HepG2 (cell line): ENCODE data around the gene GDF15. TPM values are rescaled to one million over a fixed set of nuclear protein-coding genes. Genes with fewer than 3 reads are reported as not detected.

Source experiments
- E2F1 ChIP-seq: sonication (generic); formaldehyde crosslinking; IDR thresholded peaks from 2 replicates; pipeline ENCODE4 v1.5.0; 2020; ENCODE audit warnings: missing genetic modification reagents
- E2F2 ChIP-seq: sonication (generic); formaldehyde crosslinking; IDR thresholded peaks from 2 replicates; pipeline ENCODE4 v1.4.0; 2020; ENCODE audit warnings: missing genetic modification reagents, borderline replicate concordance
- FOXP4 ChIP-seq: sonication (generic); formaldehyde crosslinking; IDR thresholded peaks from 2 replicates; pipeline ENCODE4 v1.4.0; 2020; ENCODE audit warnings: missing genetic modification reagents
- ISX ChIP-seq: sonication (generic); formaldehyde crosslinking; conservative IDR thresholded peaks from 2 replicates; pipeline ENCODE4 v1.5.0; 2020; ENCODE audit warnings: missing genetic modification reagents
- KLF16 ChIP-seq, 2 experiments: sonication (generic) in 1 of 2; formaldehyde crosslinking in 1 of 2; IDR thresholded peaks; 2 replicates each; pipeline versions ENCODE4 v1.6.1 to v1.8.0; 2016 to 2023; ENCODE audit warnings: missing genetic modification reagents in 2 of 2, missing compliant biosample characterization in 1 of 2
- KLF9 ChIP-seq: IDR thresholded peaks from 2 replicates; pipeline ENCODE4 v1.6.1; 2016; ENCODE audit warnings: low read depth
- MLX ChIP-seq: IDR thresholded peaks from 2 replicates; pipeline ENCODE4 v1.6.1; 2016
- NCOA5 ChIP-seq: sonication (generic); formaldehyde crosslinking; IDR thresholded peaks from 2 replicates; pipeline ENCODE4 v1.4.0; 2020; ENCODE audit warnings: missing genetic modification reagents
- SRSF9 ChIP-seq: fragments of 200-400 bp; formaldehyde crosslinking; IDR thresholded peaks from 2 replicates; pipeline ENCODE4 v1.6.1; 2018; ENCODE audit warnings: borderline replicate concordance, mild to moderate bottlenecking, low read depth, low read length; ENCODE audit not compliant: insufficient read depth, poor library complexity, severe bottlenecking
- ZMAT5 ChIP-seq: sonication (generic); formaldehyde crosslinking; IDR thresholded peaks from 2 replicates; pipeline ENCODE4 v1.5.0; 2020; ENCODE audit warnings: mild to moderate bottlenecking, low read depth, missing genetic modification reagents, borderline replicate concordance
- ZNF225 ChIP-seq: sonication (generic); formaldehyde crosslinking; IDR thresholded peaks from 2 replicates; pipeline ENCODE4 v1.4.0; 2020; ENCODE audit warnings: mild to moderate bottlenecking, missing genetic modification reagents
- ZNF232 ChIP-seq: sonication (generic); formaldehyde crosslinking; IDR thresholded peaks from 2 replicates; pipeline ENCODE4 v1.4.0; 2020; ENCODE audit warnings: missing genetic modification reagents, borderline replicate concordance
- ZNF512B ChIP-seq: sonication (generic); formaldehyde crosslinking; IDR thresholded peaks from 2 replicates; pipeline ENCODE4 v1.5.1; 2020; ENCODE audit warnings: missing genetic modification reagents, mild to moderate bottlenecking, borderline replicate concordance
- ZNF513 ChIP-seq: sonication (generic); formaldehyde crosslinking; conservative IDR thresholded peaks from 2 replicates; pipeline ENCODE4 v1.5.0; 2020; ENCODE audit warnings: missing genetic modification reagents
- ZSCAN9 ChIP-seq: IDR thresholded peaks from 2 replicates; pipeline ENCODE4 v1.6.1; 2016; ENCODE audit warnings: borderline replicate concordance
- ZUFSP ChIP-seq: sonication (generic); formaldehyde crosslinking; IDR thresholded peaks from 2 replicates; pipeline ENCODE4 v1.9.0; 2021; ENCODE audit warnings: missing genetic modification reagents, mild to moderate bottlenecking, borderline replicate concordance
- polyA plus RNA-seq, 8 experiments: library from polyadenylated mRNA; depleted of rRNA in 3 of 8; stranded (reverse) in 7 of 8; unstranded in 1 of 8; fragments of >200 nt; fragmentation: Illumina TruSeq in 4 of 8; extraction: Trizol in 4 of 8; gene quantifications; 2 replicates each; pipeline versions ENCODE4 v1.2.1 to v1.2.3, GENCODE V29; 2011 to 2016; ENCODE audit warnings: low read depth in 4 of 8, missing spikeins in 1 of 8, mixed read lengths in 1 of 8; ENCODE audit not compliant: insufficient read depth in 1 of 8
- total RNA-seq, 5 experiments: library from RNA; depleted of rRNA; stranded (reverse); fragments of >200 nt; fragmentation: Illumina TruSeq; extraction: Trizol; gene quantifications; 2 replicates each; pipeline ENCODE4 v1.2.3, GENCODE V29; 2016; ENCODE audit warnings: low read depth in 1 of 5

The GDF15 gene
- total and polyA plus RNA-seq, 2 of the 13 experiments (the other 11 are each of a cell fraction or from before 2014, with no cell fraction given): 146 to 422 TPM

- no peak for TF ChIP-seq KLF16 (CRISPR knock-in tag; IDR thresholded peaks at IDR 0.05)
- no peak for TF ChIP-seq ZNF513
- TF ChIP-seq ISX (CRISPR knock-in tag): no peak
- no peak for TF ChIP-seq ZUFSP (CRISPR knock-in tag)
- TF ChIP-seq ZNF232 (CRISPR knock-in tag): no peak
- no peak for TF ChIP-seq MLX (CRISPR knock-in tag)
- TF ChIP-seq E2F1 (CRISPR knock-in tag): no peak
- no peak for TF ChIP-seq FOXP4
- TF ChIP-seq ZNF225 (CRISPR knock-in tag): no peak
- no peak for TF ChIP-seq KLF9 (CRISPR knock-in tag)
- TF ChIP-seq NCOA5: no peak
- no peak for TF ChIP-seq E2F2 (CRISPR knock-in tag)
- no peak for TF ChIP-seq SRSF9
- no peak for TF ChIP-seq ZMAT5 (CRISPR knock-in tag)
- TF ChIP-seq ZSCAN9: no peak
- TF ChIP-seq ZNF512B (CRISPR knock-in tag): no peak
Observed at GRCh38 chr19:18396471-18397241, 10.7 kb downstream of the GDF15 start (continued).
